Ishikawa (cell line): ENCODE measurements around the gene SCD5.

Experiments
- CEBPB ChIP-seq: IDR thresholded peaks from 2 replicates; pipeline ENCODE4 v1.6.1; 2012
- CREB1 ChIP-seq: IDR thresholded peaks from 2 replicates; pipeline ENCODE4 v1.6.1; 2012; ENCODE audit warnings: low read depth
- EGR1 ChIP-seq: IDR thresholded peaks from 2 replicates; pipeline ENCODE4 v1.6.1; 2012
- EP300 ChIP-seq: IDR thresholded peaks from 2 replicates; pipeline ENCODE4 v1.6.1; 2012; ENCODE audit warnings: borderline replicate concordance
- MAX ChIP-seq: IDR thresholded peaks from 2 replicates; pipeline ENCODE4 v1.6.1; 2012
- RAD21 ChIP-seq: IDR thresholded peaks from 2 replicates; pipeline ENCODE4 v1.6.1; 2012; ENCODE audit warnings: low read depth
- TAF1 ChIP-seq: IDR thresholded peaks from 2 replicates; pipeline ENCODE4 v1.6.1; 2012; ENCODE audit warnings: low read depth, mild to moderate bottlenecking
- TEAD4 ChIP-seq: IDR thresholded peaks from 2 replicates; pipeline ENCODE4 v1.6.1; 2012
- USF1 ChIP-seq: IDR thresholded peaks from 2 replicates; pipeline ENCODE4 v1.6.1; 2012
- YY1 ChIP-seq: IDR thresholded peaks from 2 replicates; pipeline ENCODE4 v1.6.1; 2012; ENCODE audit warnings: low read depth
- ZBTB7A ChIP-seq: IDR thresholded peaks from 2 replicates; pipeline ENCODE4 v1.6.1; 2012; ENCODE audit warnings: low read depth
- TF ChIP-seq, protein P1 (sequence below): IDR thresholded peaks from 2 replicates; pipeline ENCODE4 v1.6.1; 2012; ENCODE audit warnings: low read depth, mild to moderate bottlenecking

DNA sequence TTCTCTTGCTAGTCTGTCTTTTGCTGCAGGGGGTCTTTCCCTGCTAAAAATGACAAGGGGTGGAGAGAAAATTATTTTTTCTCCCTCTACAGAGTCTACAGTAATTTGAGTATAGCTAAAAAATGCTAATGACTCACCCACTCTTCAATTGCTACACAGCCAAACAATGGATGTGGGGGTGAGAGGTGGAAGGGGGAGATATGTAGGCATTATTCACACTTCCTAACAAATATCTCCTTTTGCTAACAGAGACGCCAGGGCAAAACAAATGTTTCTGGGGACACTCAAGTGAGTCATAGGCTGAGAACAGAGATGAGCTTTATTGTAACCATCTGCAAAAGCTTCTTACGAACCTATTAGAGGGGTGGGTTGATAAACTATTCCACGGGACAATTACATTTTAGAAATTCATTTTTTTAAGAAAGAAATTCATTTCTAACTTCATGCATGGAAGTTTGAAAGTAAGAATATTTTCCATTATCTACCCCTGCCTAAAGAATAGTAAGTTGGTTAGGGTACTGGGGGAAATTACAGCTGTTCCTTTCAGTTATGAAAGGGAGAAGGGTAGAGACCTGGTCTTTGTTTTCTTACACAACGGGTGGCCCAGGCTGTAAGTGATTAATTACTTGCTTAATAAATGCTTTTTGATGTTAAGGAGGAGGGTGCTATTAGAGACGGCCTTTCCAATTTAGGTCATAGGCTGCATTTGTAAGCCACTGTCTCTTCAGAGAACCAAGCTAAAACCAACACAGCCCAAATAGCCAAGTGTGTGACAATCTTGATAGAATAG lies 12.8 kb downstream of the SCD5 start:
- TF ChIP-seq CEBPB (peak; percentile 81), EGR1 (peak; percentile 81), CREB1 (no peak), EP300 (peak; percentile 89), MAX (no peak), YY1 (no peak), TEAD4 (peak; percentile 84), RAD21 (no peak; the same call in 1 of the 2 replicates), TAF1 (no peak), ZBTB7A (no peak), USF1 (no peak)
- TF ChIP-seq, protein P1, sequence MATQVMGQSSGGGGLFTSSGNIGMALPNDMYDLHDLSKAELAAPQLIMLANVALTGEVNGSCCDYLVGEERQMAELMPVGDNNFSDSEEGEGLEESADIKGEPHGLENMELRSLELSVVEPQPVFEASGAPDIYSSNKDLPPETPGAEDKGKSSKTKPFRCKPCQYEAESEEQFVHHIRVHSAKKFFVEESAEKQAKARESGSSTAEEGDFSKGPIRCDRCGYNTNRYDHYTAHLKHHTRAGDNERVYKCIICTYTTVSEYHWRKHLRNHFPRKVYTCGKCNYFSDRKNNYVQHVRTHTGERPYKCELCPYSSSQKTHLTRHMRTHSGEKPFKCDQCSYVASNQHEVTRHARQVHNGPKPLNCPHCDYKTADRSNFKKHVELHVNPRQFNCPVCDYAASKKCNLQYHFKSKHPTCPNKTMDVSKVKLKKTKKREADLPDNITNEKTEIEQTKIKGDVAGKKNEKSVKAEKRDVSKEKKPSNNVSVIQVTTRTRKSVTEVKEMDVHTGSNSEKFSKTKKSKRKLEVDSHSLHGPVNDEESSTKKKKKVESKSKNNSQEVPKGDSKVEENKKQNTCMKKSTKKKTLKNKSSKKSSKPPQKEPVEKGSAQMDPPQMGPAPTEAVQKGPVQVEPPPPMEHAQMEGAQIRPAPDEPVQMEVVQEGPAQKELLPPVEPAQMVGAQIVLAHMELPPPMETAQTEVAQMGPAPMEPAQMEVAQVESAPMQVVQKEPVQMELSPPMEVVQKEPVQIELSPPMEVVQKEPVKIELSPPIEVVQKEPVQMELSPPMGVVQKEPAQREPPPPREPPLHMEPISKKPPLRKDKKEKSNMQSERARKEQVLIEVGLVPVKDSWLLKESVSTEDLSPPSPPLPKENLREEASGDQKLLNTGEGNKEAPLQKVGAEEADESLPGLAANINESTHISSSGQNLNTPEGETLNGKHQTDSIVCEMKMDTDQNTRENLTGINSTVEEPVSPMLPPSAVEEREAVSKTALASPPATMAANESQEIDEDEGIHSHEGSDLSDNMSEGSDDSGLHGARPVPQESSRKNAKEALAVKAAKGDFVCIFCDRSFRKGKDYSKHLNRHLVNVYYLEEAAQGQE: no peak
